NCI-H2107 (cell line): ENCODE measurements around the gene ZC3H7B.
"Not testable (repeated sequence)": the region's sequence is repeated elsewhere in the genome, so short reads cannot be mapped to it uniquely, and the experiment has no call there.

Source experiments
- DNase-seq: peaks from one replicate; lab custom pipeline; 2025; lab: John Stamatoyannopoulos, UW

Gene ZC3H7B

GRCh38 chr22:41382098-41382578 lies 80.8 kb downstream of the ZC3H7B start:
- no peak for DNase-seq

DNA sequence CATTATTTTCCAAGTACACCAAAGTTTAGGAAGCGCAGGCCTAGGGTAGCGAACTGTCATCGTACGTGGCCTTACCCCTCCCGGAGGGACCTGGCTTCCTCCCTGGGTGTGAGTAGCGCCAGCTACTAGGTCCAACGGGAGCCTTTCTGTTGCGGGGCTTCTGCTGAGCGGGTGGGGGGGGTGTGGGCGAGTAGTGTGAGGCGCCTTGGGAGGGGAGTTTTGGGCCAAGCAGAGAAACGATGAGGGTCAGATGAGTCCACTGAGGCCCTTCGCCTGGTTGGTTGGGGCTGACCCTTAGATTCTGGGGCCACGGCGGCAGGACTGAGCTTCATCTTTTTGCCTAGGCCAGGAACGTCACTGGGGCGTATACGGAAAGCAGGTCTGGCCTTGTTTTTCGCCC lies 81.3 kb downstream of the ZC3H7B start:
- no peak for DNase-seq

DNA sequence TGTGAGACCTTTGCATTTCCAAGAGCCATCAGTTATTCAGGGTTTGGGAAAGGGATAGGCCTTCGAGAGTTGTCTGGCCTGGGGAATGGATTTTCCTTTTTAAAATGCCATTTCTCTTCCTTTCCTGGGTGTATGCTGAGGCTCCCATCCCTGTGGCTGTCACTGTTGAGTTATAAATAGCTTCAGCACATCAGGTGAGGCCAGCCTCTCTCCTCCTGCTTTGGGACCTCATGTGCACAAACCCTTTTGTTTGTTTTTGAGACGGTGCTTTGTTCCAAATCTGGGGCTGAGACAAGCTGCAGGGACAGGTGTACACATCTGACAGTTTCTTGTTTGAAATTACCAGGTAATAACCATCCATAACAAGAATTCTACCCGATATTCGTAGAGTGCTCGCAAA lies 81.8 kb downstream of the ZC3H7B start:
- DNase-seq = no peak

- DNase-seq = no peak
Measured at GRCh38 chr22:41384128-41384527, 82.8 kb downstream of the ZC3H7B start.

DNA sequence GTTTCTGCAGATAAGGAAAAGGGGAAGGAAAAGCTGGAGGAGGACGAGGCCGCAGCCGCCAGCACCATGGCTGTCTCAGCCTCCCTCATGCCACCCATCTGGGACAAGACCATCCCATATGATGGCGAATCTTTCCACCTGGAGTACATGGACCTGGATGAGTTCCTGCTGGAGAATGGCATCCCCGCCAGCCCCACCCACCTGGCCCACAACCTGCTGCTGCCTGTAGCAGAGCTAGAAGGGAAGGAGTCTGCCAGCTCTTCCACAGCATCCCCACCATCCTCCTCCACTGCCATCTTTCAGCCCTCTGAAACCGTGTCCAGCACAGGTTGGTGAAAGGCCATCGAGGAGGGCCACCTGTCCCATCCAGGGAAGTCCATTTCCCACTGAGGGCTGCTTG lies 86.0 kb downstream of the ZC3H7B start:
- no peak for DNase-seq

DNA sequence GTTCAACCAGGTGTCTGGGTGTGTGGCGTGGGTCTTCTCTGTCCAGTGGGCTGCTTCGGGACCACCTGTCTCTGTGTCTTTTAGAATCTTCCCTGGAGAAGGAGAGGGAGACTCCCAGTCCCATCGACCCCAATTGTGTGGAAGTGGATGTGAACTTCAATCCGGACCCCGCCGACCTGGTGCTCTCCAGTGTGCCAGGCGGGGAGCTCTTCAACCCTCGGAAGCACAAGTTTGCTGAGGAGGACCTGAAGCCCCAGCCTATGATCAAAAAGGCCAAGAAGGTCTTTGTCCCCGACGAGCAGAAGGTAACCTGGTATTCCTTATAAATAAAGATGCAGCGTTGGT lies 92.7 kb downstream of the ZC3H7B start:
- no peak for DNase-seq

GRCh38 chr22:41395531-41396240 lies 94.4 kb downstream of the ZC3H7B start:
- DNase-seq = no peak

GRCh38 chr22:41397143-41397811 lies 96.0 kb downstream of the ZC3H7B start:
- DNase-seq = no peak

DNA sequence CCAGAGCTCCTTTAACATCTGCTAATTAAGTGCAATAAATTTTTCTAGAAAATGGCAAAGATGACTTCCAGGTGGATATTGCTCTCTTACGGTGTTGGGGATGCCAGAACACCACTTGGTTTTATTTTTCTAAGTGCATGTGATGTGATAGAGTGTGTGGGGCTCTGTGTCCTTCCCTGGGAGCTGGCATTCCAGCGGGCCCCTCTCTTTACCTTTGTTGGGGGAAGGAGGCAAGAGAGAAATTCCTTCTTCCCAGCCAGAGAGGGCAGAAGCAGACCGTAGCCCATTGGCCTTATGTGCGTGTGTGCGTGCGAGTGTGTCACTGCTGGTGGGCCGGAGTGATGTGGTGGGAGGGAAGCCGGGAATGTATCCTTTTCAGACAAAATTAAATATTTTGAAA lies 97.6 kb downstream of the ZC3H7B start:
- DNase-seq = no peak

GRCh38 chr22:41401781-41402648 lies 100.7 kb downstream of the ZC3H7B start:
- DNase-seq = peak; percentile 38

- not testable (repeated sequence) for DNase-seq
Measured at GRCh38 chr22:41402851-41403250, 101.5 kb downstream of the ZC3H7B start.

DNA sequence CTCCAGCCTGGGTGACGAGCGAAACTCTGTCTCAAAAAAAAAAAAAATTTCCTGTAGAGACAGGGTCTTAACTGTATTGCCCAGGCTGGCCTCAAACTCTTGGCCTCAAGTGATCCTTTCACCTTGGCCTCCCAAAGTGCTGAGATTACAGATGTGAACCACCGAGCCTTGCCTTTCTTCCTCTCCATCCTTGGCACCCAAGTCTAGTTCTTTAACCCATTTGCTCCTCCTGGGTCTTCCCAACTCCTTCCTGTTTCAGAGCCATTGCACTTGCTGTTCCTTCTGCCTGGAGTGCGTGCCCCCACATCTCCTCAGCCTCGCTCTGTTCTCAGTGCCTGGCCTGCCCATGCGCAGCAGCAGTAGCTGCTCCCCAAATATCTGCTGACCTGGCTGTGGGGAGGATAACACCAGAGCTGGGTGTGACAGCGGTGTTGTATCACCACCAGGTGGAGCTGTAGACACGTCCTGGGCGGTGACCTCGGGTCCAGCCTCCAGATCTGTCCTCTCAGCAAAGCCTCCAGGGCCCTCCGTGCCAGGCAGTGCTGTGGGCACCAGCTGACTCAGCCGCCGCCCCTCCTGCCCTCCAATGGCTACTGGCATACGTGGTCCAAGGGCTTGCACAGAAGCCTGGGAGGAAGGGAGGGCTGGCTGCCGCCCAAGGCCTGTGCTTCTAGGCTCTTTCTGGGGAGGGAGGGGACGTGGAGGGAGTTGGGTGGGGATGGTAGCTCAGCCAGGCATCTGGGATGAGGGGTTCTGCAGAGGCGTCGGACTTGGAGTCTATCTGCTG lies 102.4 kb downstream of the ZC3H7B start:
- peak; percentile 35 for DNase-seq

GRCh38 chr22:41405588-41405987 lies 104.3 kb downstream of the ZC3H7B start:
- DNase-seq = no peak

- DNase-seq = no peak
Measured at GRCh38 chr22:41406410-41406809, 105.1 kb downstream of the ZC3H7B start.

GRCh38 chr22:41407433-41407832 lies 106.1 kb downstream of the ZC3H7B start:
- DNase-seq = no peak

DNA sequence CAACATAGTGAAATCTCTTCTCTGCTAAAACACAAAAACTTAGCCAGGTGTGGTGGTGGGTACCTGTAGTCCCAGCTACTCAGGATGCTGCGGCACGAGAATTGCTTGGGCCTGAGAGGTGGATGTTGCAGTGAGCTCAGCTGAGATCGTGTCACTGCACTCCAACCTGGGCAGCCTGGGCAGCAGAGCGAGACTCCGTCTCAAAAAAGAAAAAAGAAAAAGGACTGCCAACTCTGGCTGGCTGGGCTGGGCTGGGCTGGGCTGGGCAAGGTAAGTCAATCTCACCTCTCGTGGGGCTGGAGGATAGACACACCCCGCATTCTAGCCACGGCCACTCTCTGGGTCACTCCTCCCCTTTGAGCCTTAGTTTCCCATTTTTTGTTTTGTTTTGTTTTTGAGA lies 107.3 kb downstream of the ZC3H7B start:
- no peak for DNase-seq
